Large intestine (tissue), 3 donors: Measurements from ENCODE around the gene MROH2B. TPM values are rescaled to one million over a fixed set of nuclear protein-coding genes. Genes with fewer than 3 reads are reported as not detected.
"Not testable (repeated sequence)": the region's sequence is repeated elsewhere in the genome, so short reads cannot be mapped to it uniquely, and the experiment has no call there.

Experiments
- DNase-seq, 2 donors: peaks; one replicate each; pipeline versions ENCODE4 v3.0.0 to v3.0.0-alpha.2; 2013
- H3K27ac ChIP-seq: one replicate; pipeline ENCODE4 v1.5.1; 2013; ENCODE audit warnings: low read length
- H3K27me3 ChIP-seq: 2 replicates; pipeline ENCODE4 v1.6.1; 2013; ENCODE audit warnings: low read length; ENCODE audit not compliant: control insufficient read depth, insufficient read depth
- H3K36me3 ChIP-seq: 2 replicates; pipeline ENCODE4 v1.6.1; 2013; ENCODE audit warnings: low read length; ENCODE audit not compliant: control insufficient read depth, insufficient read depth
- H3K4me1 ChIP-seq: one replicate; pipeline ENCODE4 v1.6.1; 2013; ENCODE audit warnings: low read length; ENCODE audit not compliant: control insufficient read depth, insufficient read depth
- H3K4me3 ChIP-seq: one replicate; pipeline ENCODE4 v1.5.1; 2013; ENCODE audit warnings: low read length
- H3K9me3 ChIP-seq: one replicate; pipeline ENCODE4 v1.6.1; 2013; ENCODE audit warnings: mild to moderate bottlenecking, low read depth, low read length, moderate library complexity; ENCODE audit not compliant: control insufficient read depth
- WGBS: methylation state at CpG from one replicate; pipeline ENCODE4 v1.1.5; 2013; ENCODE audit warnings: low lambda C conversion rate; ENCODE audit not compliant: insufficient coverage; 5-methylcytosine and 5-hydroxymethylcytosine counted together
- polyA plus RNA-seq: library from polyadenylated mRNA; unstranded; fragments of 120-200 nt; gene quantifications from one replicate; pipeline ENCODE4 v1.2.1, GENCODE V29; 2013

MROH2B gene
- polyA plus RNA-seq, 1 donor, result not detected

- no peaks in the 10 kb centered on the region for H3K9me3 ChIP-seq
- no peak overlapping the region for H3K27ac ChIP-seq
- no peaks in the 10 kb centered on the region for H3K36me3 ChIP-seq
- H3K4me1 ChIP-seq, result no peaks in the 10 kb centered on the region
- DNase-seq, result no peak
- H3K4me3 ChIP-seq, result no peak overlapping the region
- no peaks in the 10 kb centered on the region for H3K27me3 ChIP-seq
Measured at GRCh38 chr5:41032973-41033372, 38.2 kb downstream of the MROH2B start.

GRCh38 chr5:41022600-41022999, 48.5 kb downstream of the MROH2B start:
- H3K9me3 ChIP-seq, H3K36me3 ChIP-seq, H3K27me3 ChIP-seq, DNase-seq, H3K4me1 ChIP-seq, H3K27ac ChIP-seq, H3K4me3 ChIP-seq: not testable (repeated sequence)
- no CpG with 5 or more reads among the region's 8 CpGs for WGBS

- Histone ChIP-seq H3K27me3 (no peaks in the 10 kb centered on the region), H3K4me1 (no peaks in the 10 kb centered on the region), H3K9me3 (no peaks in the 10 kb centered on the region), H3K36me3 (no peaks in the 10 kb centered on the region), H3K4me3 (no peak overlapping the region), H3K27ac (no peak overlapping the region)
- WGBS, result 60% methylated on average over 1 of the region's 4 CpGs
- no peak for DNase-seq
Measured at GRCh38 chr5:41012318-41012717, 58.8 kb downstream of the MROH2B start.

GRCh38 chr5:41010572-41010971, 60.6 kb downstream of the MROH2B start:
- H3K36me3 ChIP-seq, result no peaks in the 10 kb centered on the region
- H3K4me1 ChIP-seq, result no peaks in the 10 kb centered on the region
- no peak for DNase-seq
- no peak overlapping the region for H3K27ac ChIP-seq
- H3K4me3 ChIP-seq, result no peak overlapping the region
- WGBS, result 100% methylated on average over 3 of the region's 6 CpGs
- H3K27me3 ChIP-seq, result no peaks in the 10 kb centered on the region
- H3K9me3 ChIP-seq, result no peaks in the 10 kb centered on the region

- Histone ChIP-seq H3K4me3 (no peak overlapping the region), H3K36me3 (no peaks in the 10 kb centered on the region), H3K27ac (no peak overlapping the region), H3K9me3 (no peaks in the 10 kb centered on the region), H3K4me1 (no peaks in the 10 kb centered on the region), H3K27me3 (no peaks in the 10 kb centered on the region)
- WGBS, result no CpG with 5 or more reads among the region's 4 CpGs
- DNase-seq, result no peak
Measured at GRCh38 chr5:41009232-41009631, 61.9 kb downstream of the MROH2B start.

GRCh38 chr5:41004931-41005330, 66.2 kb downstream of the MROH2B start:
- Histone ChIP-seq H3K36me3 (no peaks in the 10 kb centered on the region), H3K4me1 (no peaks in the 10 kb centered on the region), H3K27ac (no peak overlapping the region), H3K27me3 (no peaks in the 10 kb centered on the region), H3K4me3 (no peak overlapping the region), H3K9me3 (no peaks in the 10 kb centered on the region)
- DNase-seq, result no peak
- no CpG with 5 or more reads among the region's 7 CpGs for WGBS

- H3K4me3 ChIP-seq, result no peak overlapping the region
- WGBS, result no CpG with 5 or more reads among the region's 3 CpGs
- no peak for DNase-seq
- no peaks in the 10 kb centered on the region for H3K27me3 ChIP-seq
- no peaks in the 10 kb centered on the region for H3K9me3 ChIP-seq
- H3K27ac ChIP-seq, result no peak overlapping the region
- no peaks in the 10 kb centered on the region for H3K36me3 ChIP-seq
- no peaks in the 10 kb centered on the region for H3K4me1 ChIP-seq
Measured at GRCh38 chr5:41003670-41004376, 67.3 kb downstream of the MROH2B start.

GRCh38 chr5:40999966-41000365, 71.2 kb downstream of the MROH2B start:
- Histone ChIP-seq H3K4me1 (no peaks in the 10 kb centered on the region), H3K36me3 (no peaks in the 10 kb centered on the region), H3K27ac (no peak overlapping the region), H3K27me3 (no peaks in the 10 kb centered on the region), H3K9me3 (no peaks in the 10 kb centered on the region), H3K4me3 (no peak overlapping the region)
- no CpG with 5 or more reads among the region's 4 CpGs for WGBS
- no peak for DNase-seq

GRCh38 chr5:40999142-40999541, 72.0 kb downstream of the MROH2B start:
- no CpG with 5 or more reads among the region's 1 CpG for WGBS
- Histone ChIP-seq H3K9me3 (no peaks in the 10 kb centered on the region), H3K27me3 (no peaks in the 10 kb centered on the region), H3K4me1 (no peaks in the 10 kb centered on the region), H3K4me3 (no peak overlapping the region), H3K36me3 (no peaks in the 10 kb centered on the region), H3K27ac (no peak overlapping the region)
- no peak for DNase-seq

GRCh38 chr5:40995801-40996586, 75.1 kb downstream of the MROH2B start:
- H3K36me3 ChIP-seq, result no peaks in the 10 kb centered on the region

More at GRCh38 chr5:40995801-40996586, 75.1 kb downstream of the MROH2B start:
- H3K4me3 ChIP-seq, result no peak overlapping the region
- DNase-seq, result no peak
- peaks cover 6% of the 10 kb centered on the region for H3K4me1 ChIP-seq
- no peak overlapping the region for H3K27ac ChIP-seq
- no peaks in the 10 kb centered on the region for H3K9me3 ChIP-seq
- H3K27me3 ChIP-seq, result no peaks in the 10 kb centered on the region
- 87% methylated on average over 3 of the region's 5 CpGs for WGBS
